HG02870 (cell line): ENCODE results near the gene MON1B.
"Not testable (repeated sequence)": the region's sequence is repeated elsewhere in the genome, so short reads cannot be mapped to it uniquely, and the experiment has no call there.

Source experiments
- ATAC-seq: cut with Tn5 transposase; IDR thresholded peaks from one replicate; pipeline ENCODE4 v1.9.1; 2021; ENCODE audit warnings: mild to moderate bottlenecking, moderate library complexity; ENCODE audit not compliant: unreplicated experiment

Gene MON1B

GRCh38 chr16:77190478-77191258, at the start of gene MON1B:
Gene MON1B, plus strand, starts transcription at chr16:77191190. Its CDS starts 296 bp downstream, at chr16:77191486.
- peak; percentile 96 for ATAC-seq

- no peak for ATAC-seq
Measured at GRCh38 chr16:77143364-77143763, 47.6 kb upstream of the MON1B start.

GRCh38 chr16:77148121-77148520, 42.9 kb upstream of the MON1B start:
- no peak for ATAC-seq

GRCh38 chr16:77157346-77158058, 33.5 kb upstream of the MON1B start:
- no peak for ATAC-seq

GRCh38 chr16:77158293-77158692, 32.7 kb upstream of the MON1B start:
- no peak for ATAC-seq

- no peak for ATAC-seq
Measured at GRCh38 chr16:77165006-77165405, 26.0 kb upstream of the MON1B start.

GRCh38 chr16:77165536-77166236, 25.3 kb upstream of the MON1B start:
- not testable (repeated sequence) for ATAC-seq

GRCh38 chr16:77166726-77167125, 24.3 kb upstream of the MON1B start:
- no peak for ATAC-seq

GRCh38 chr16:77168901-77169300, 22.1 kb upstream of the MON1B start:
- ATAC-seq, result no peak

GRCh38 chr16:77169650-77170236, 21.2 kb upstream of the MON1B start:
- no peak for ATAC-seq

GRCh38 chr16:77170805-77171204, 20.2 kb upstream of the MON1B start:
- no peak for ATAC-seq

- peak; percentile 68 for ATAC-seq
Measured at GRCh38 chr16:77171745-77172635, 19.0 kb upstream of the MON1B start.

- ATAC-seq, result no peak
Measured at GRCh38 chr16:77172951-77173350, 18.0 kb upstream of the MON1B start.

GRCh38 chr16:77183137-77183536, 7.9 kb upstream of the MON1B start:
- ATAC-seq, result no peak

- ATAC-seq, result not testable (repeated sequence)
Measured at GRCh38 chr16:77186298-77186697, 4.7 kb upstream of the MON1B start.

- no peak for ATAC-seq
Measured at GRCh38 chr16:77190190-77190477, 856 bp upstream of the MON1B start.

- ATAC-seq, result no peak
Measured at GRCh38 chr16:77191259-77191969, 424 bp downstream of the MON1B start.

- no peak for ATAC-seq
Measured at GRCh38 chr16:77193377-77193776, 2.4 kb downstream of the MON1B start.

- ATAC-seq, result no peak
Measured at GRCh38 chr16:77194295-77195231, 3.6 kb downstream of the MON1B start.
